Fibroblast of mammary gland (primary cell): ENCODE measurements around the gene UBAP2L.
"Not testable (repeated sequence)": the region's sequence is repeated elsewhere in the genome, so short reads cannot be mapped to it uniquely, and the experiment has no call there.

Experiments used
- DNase-seq: peaks from one replicate; pipeline ENCODE4 v3.0.0-alpha.2; 2010; ENCODE audit warnings: low read depth
- H3K4me3 ChIP-seq: 2 replicates; pipeline ENCODE4 v1.5.1; 2011; ENCODE audit warnings: low read depth, mild to moderate bottlenecking, low read length, moderate library complexity; ENCODE audit not compliant: control insufficient read depth
- TF ChIP-seq, protein P1 (sequence below): conservative IDR thresholded peaks from 2 replicates; pipeline ENCODE4 v1.5.1; 2011; ENCODE audit warnings: low read depth, low read length, inconsistent platforms; ENCODE audit not compliant: control insufficient read depth, insufficient read depth

UBAP2L gene

DNA sequence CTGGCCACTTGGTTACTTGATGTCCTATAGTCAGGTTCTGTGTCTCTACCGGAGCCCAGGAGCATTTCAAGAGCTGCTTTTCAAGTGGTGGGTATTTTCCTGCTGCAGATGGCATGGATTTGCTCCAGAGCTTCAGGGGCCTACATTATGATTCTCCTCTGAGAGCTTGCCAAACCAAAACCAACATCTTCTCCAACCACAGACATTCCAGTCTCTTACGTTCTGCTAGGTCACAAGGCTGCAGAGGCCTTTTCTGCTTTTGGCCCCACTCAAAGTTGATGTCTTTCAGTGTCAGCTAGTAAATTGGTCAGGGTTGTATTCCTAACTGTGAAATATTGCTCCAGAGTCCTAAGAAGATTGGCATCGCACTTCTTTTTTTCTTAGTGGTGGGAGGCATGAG, 85.4 kb downstream of the UBAP2L start:
- no peak for DNase-seq
- no peak overlapping the region for H3K4me3 ChIP-seq
- TF ChIP-seq, protein P1, sequence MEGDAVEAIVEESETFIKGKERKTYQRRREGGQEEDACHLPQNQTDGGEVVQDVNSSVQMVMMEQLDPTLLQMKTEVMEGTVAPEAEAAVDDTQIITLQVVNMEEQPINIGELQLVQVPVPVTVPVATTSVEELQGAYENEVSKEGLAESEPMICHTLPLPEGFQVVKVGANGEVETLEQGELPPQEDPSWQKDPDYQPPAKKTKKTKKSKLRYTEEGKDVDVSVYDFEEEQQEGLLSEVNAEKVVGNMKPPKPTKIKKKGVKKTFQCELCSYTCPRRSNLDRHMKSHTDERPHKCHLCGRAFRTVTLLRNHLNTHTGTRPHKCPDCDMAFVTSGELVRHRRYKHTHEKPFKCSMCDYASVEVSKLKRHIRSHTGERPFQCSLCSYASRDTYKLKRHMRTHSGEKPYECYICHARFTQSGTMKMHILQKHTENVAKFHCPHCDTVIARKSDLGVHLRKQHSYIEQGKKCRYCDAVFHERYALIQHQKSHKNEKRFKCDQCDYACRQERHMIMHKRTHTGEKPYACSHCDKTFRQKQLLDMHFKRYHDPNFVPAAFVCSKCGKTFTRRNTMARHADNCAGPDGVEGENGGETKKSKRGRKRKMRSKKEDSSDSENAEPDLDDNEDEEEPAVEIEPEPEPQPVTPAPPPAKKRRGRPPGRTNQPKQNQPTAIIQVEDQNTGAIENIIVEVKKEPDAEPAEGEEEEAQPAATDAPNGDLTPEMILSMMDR = no peak

DNA sequence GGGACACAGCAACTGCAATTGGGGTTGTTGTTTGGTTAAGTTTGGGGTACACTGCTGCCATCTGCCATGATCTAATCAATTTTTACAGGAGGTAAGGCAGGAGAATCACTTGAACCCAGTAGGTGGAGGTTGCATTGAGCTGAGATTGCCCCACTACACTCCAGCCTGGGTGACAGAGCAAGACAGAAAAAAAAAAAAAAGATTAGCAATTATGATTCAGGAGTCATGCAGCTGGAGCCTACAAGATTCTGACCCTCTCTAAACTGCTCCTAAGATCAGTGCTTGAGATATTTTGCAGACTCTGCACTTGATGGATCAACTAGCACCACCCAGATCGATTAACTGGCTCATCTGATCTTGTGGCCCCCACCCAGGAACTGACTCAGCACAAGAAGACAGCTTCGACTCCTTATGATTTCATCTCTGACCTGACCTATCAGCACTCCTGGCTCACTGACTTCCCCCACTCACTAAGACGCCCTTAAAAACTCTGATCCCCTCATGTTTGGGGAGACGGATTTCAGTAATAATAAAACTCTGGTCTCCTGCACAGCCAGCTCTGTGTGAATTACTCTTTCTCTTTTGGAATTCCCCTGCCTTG, 87.0 kb downstream of the UBAP2L start:
- not testable (repeated sequence) for DNase-seq, H3K4me3 ChIP-seq

DNA sequence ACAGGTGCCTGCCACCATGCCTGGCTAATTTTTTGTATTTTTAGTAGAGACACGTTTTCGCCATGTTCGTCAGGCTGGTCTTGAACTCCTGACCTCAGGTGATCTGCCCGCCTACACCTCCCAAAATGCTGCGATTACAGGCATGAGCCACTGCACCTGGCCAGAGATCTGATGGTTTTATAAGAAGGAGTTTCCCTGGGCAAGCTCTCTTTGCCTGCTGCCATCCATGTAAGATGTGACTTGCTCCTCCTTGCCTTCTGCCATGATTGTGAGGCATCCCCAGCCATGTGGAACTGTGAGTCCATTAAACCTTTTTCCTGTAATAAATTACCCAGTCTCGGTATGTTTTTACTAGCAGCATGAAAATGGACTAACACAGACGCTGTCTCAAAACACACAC, 88.4 kb downstream of the UBAP2L start:
- DNase-seq = not testable (repeated sequence)

DNA sequence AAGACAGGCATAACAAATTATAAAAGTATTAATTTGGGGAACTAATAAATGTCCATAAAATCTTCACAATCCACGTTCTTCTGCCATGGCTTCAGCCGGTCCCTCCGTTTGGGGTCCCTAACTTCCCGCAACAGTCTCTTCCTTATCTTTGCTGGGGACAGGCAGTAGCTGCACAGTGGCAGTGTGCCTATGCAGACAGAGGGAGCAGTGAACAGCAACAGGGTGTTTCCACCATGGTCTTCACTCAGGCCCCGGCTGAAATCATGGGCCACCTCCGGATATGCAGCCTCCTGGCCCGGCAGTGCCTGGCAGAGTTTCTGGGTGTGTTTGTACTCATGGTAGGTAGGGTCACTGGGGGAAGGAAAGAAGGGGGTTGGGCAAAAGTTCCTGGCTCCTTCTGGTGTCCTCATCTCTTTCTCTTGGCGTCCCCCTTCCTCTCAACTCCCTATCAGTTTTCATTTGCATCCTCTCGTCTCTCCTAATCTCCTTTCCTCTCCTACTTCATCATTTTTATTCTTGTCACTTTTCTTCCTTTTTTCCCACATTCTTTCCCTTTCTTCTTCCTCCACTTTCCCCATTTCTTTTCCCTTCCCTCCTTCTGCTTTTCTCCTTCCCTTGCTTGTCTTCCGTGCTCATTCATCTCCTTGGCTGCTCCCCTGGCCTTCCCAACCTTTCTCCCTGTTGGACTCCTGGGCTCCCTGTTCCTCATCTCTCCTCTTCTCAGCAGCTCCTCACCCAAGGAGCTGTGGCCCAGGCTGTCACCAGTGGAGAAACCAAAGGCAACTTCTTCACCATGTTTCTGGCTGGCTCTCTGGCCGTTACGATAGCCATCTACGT, 91.7 kb downstream of the UBAP2L start:
- DNase-seq, H3K4me3 ChIP-seq: not testable (repeated sequence)

More for the DNA sequence above, 88.4 kb downstream of the UBAP2L start:
- not testable (repeated sequence) for H3K4me3 ChIP-seq

DNA sequence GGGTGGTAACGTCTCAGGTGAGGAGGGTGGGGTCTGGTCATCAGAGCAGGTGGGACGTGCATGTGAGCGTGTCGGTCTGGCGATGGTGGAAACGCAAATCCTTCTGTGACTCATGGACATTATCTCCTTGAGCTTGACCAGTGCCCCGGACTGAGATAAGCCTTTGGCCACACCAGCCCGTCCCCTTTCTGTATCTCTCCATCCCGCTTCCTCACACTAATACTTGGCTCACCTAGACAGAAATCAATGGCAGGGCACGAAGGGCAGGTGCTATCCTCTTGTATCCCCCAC, 92.3 kb downstream of the UBAP2L start:
- H3K4me3 ChIP-seq = no peak overlapping the region
- no peak for DNase-seq
- TF ChIP-seq, protein P1 = no peak

DNA sequence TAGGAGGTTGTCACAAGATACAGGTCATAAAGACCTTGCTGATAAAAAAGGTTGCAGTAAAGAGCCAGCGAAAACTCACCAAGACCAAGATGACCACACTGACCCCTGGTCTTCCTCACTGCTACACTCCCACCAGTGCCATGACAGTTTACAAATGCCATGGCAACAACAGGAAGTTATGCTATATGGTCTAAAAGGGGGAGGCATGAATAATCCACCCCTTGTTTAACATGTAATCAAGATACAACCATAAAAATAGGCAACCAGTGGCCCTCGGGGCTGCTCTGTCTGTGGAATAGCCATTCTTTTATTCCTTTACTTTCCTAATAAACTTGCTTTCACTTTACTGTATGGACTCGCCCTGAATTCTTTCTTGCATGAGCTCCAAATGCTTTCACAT, 93.5 kb downstream of the UBAP2L start:
- DNase-seq, H3K4me3 ChIP-seq: not testable (repeated sequence)

DNA sequence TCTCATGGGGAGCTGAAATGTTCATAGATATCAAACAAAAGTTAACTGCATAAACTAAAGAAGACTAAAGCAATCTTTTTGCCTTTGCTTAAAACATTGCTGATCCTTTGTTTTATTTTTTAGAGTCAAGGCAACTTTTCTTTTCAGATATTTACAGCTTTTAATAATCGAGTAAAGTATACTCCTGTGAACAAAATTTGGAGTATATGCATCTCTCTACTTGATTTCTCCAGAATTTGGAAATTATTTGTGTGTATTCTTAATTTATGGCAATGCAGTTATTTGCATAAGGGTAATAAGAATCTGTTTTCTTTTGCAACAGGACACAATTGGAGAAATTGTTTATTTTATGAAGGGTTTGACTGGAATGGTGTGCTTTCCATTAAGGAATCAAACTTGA, 95.9 kb downstream of the UBAP2L start:
- TF ChIP-seq, protein P1 = no peak
- no peak for DNase-seq
- no peak overlapping the region for H3K4me3 ChIP-seq

DNA sequence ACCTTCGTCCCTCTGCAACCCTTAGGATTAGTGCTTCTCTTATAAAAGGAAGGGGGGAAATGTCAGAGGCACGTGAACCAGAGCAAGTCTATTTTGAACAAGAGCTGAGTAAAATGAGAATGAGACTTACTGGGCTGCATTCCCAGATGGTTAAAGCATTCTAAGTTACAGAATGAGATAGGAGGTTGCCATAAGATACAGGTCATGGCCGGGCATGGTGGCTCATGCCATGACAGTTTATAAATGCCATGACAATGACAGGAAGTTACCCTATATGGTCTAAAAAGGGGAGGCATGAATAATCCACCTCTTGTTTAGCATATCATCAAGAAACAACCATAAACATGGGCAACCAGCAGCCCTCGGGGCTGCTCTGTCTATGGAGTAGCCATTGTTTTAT, 97.6 kb downstream of the UBAP2L start:
- TF ChIP-seq, protein P1 = no peak
- H3K4me3 ChIP-seq = no peak overlapping the region
- DNase-seq = no peak
